Measurements from ENCODE around the gene QSER1.
"Not testable (repeated sequence)": the region's sequence is repeated elsewhere in the genome, so short reads cannot be mapped to it uniquely, and the experiment has no call there.

QSER1 gene

GRCh38 chr11:32891657-32892354, 805 bp upstream of the QSER1 start:
- DNase-seq, result peak; percentile 6

GRCh38 chr11:32893093-32893342, 407 bp downstream of the QSER1 start:
- DNase-seq, result peak; percentile 48

- peak; percentile 17 for DNase-seq
Observed at GRCh38 chr11:32893343-32894148, 935 bp downstream of the QSER1 start.

- peak; percentile 53 for DNase-seq
Observed at GRCh38 chr11:32894149-32894827, 1.7 kb downstream of the QSER1 start.

- DNase-seq, result no peak
Observed at GRCh38 chr11:32894921-32895320, 2.3 kb downstream of the QSER1 start.

GRCh38 chr11:32895471-32895870, 2.9 kb downstream of the QSER1 start:
- no peak for DNase-seq

- no peak for DNase-seq
Observed at GRCh38 chr11:32897103-32897502, 4.5 kb downstream of the QSER1 start.

GRCh38 chr11:32899438-32899837, 6.8 kb downstream of the QSER1 start:
- DNase-seq, result no peak

GRCh38 chr11:32902089-32902665, 9.6 kb downstream of the QSER1 start:
- DNase-seq, result no peak

GRCh38 chr11:32905028-32905667, 12.5 kb downstream of the QSER1 start:
- DNase-seq, result no peak

- DNase-seq, result no peak
Observed at GRCh38 chr11:32908619-32909018, 16.0 kb downstream of the QSER1 start.

GRCh38 chr11:32911413-32911812, 18.8 kb downstream of the QSER1 start:
- DNase-seq, result no peak

GRCh38 chr11:32913445-32913844, 20.8 kb downstream of the QSER1 start:
- DNase-seq, result no peak

- no peak for DNase-seq
Observed at GRCh38 chr11:32916361-32916760, 23.8 kb downstream of the QSER1 start.

GRCh38 chr11:32916994-32917393, 24.4 kb downstream of the QSER1 start:
- no peak for DNase-seq

GRCh38 chr11:32918427-32918826, 25.8 kb downstream of the QSER1 start:
- DNase-seq, result no peak

- no peak for DNase-seq
Observed at GRCh38 chr11:32919338-32919737, 26.7 kb downstream of the QSER1 start.

- DNase-seq, result no peak
Observed at GRCh38 chr11:32920570-32920969, 28.0 kb downstream of the QSER1 start.

GRCh38 chr11:32921204-32921603, 28.6 kb downstream of the QSER1 start:
- DNase-seq, result no peak

- no peak for DNase-seq
Observed at GRCh38 chr11:32931606-32932005, 39.0 kb downstream of the QSER1 start.

GRCh38 chr11:32932196-32932595, 39.6 kb downstream of the QSER1 start:
- DNase-seq, result no peak

- DNase-seq, result no peak
Observed at GRCh38 chr11:32935462-32936029, 42.9 kb downstream of the QSER1 start.

GRCh38 chr11:32936178-32936577, 43.6 kb downstream of the QSER1 start:
- not testable (repeated sequence) for DNase-seq
